Measurements from ENCODE around the gene KDM3B. TPM values are rescaled to one million over a fixed set of nuclear protein-coding genes. Genes with fewer than 3 reads are reported as not detected.

The KDM3B gene
- total and polyA plus RNA-seq, 9 of the 15 experiments (the other 6 are each of a cell fraction or from before 2014, with no cell fraction given) = 13.8 to 62.8 (median 41.9) TPM

DNA sequence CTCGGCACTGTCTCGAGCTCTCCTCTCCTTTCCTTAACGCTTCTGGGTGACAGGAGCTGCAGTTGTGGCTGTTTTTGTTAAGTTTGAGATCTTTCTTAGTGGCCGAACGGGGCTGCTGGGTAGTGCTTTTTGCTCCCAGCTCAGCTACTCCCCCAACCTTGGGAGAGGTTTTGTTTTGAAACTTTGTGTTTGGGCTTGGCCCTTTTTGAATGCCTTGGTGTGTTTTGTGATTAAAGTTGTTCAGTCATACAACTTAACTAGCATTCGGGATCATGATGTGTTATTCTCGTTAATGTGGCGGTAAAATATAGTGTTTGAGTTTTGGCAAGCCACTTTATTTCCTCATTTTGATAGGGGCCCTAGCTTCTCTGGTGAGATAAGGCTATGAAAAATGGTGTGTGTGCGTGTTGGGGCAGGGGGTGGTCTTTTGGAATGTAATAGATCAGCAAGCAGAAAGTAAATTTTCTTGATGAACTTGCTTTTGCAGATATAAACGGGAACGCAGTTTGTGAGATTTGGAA lies 1.1 kb downstream of the KDM3B start (continued):
- TF ChIP-seq, protein P1, sequence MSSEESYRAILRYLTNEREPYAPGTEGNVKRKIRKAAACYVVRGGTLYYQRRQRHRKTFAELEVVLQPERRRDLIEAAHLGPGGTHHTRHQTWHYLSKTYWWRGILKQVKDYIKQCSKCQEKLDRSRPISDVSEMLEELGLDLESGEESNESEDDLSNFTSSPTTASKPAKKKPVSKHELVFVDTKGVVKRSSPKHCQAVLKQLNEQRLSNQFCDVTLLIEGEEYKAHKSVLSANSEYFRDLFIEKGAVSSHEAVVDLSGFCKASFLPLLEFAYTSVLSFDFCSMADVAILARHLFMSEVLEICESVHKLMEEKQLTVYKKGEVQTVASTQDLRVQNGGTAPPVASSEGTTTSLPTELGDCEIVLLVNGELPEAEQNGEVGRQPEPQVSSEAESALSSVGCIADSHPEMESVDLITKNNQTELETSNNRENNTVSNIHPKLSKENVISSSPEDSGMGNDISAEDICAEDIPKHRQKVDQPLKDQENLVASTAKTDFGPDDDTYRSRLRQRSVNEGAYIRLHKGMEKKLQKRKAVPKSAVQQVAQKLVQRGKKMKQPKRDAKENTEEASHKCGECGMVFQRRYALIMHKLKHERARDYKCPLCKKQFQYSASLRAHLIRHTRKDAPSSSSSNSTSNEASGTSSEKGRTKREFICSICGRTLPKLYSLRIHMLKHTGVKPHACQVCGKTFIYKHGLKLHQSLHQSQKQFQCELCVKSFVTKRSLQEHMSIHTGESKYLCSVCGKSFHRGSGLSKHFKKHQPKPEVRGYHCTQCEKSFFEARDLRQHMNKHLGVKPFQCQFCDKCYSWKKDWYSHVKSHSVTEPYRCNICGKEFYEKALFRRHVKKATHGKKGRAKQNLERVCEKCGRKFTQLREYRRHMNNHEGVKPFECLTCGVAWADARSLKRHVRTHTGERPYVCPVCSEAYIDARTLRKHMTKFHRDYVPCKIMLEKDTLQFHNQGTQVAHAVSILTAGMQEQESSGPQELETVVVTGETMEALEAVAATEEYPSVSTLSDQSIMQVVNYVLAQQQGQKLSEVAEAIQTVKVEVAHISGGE (CRISPR knock-in tag; IDR thresholded peaks at IDR 0.05) = no peak
- TF ChIP-seq THRAP3 (IDR thresholded peaks at IDR 0.05; ENCODE audit: borderline replicate concordance) (no peak), TEAD2 (tag; IDR thresholded peaks at IDR 0.05) (no peak), SMARCA5 (IDR thresholded peaks at IDR 0.05) (no peak), TAF1 (IDR thresholded peaks at IDR 0.05; ENCODE audit: control insufficient read depth, extremely low read depth, insufficient read depth, low read length, severe bottlenecking) (peak; percentile 60), HIVEP1 (CRISPR knock-in tag; IDR thresholded peaks at IDR 0.05) (no peak), KAT7 (CRISPR knock-in tag; IDR thresholded peaks at IDR 0.05; ENCODE audit: borderline replicate concordance) (peak; percentile 65; the same call in 1 of the 2 replicates), NFYB (IDR thresholded peaks at IDR 0.05; ENCODE audit: extremely low read depth, insufficient read length) (no peak), GABPB2 (CRISPR knock-in tag; conservative IDR thresholded peaks at IDR 0.05) (no peak), TEAD1 (CRISPR knock-in tag; IDR thresholded peaks at IDR 0.05) (no peak), PHB2 (IDR thresholded peaks at IDR 0.05; ENCODE audit: low read depth) (no peak), LARP7 (IDR thresholded peaks at IDR 0.05) (no peak), ELF1 (tag; IDR thresholded peaks at IDR 0.05) (no peak), HDAC1 (IDR thresholded peaks at IDR 0.05) (0 out of 4 replicates have a peak, but pooled peaks of 1 of the 2 experiments have one; percentile 11), SMARCC2 (IDR thresholded peaks at IDR 0.05; ENCODE audit: low read depth) (peak; percentile 37; the same call in 1 of the 2 replicates)
- TF ChIP-seq, protein P2, sequence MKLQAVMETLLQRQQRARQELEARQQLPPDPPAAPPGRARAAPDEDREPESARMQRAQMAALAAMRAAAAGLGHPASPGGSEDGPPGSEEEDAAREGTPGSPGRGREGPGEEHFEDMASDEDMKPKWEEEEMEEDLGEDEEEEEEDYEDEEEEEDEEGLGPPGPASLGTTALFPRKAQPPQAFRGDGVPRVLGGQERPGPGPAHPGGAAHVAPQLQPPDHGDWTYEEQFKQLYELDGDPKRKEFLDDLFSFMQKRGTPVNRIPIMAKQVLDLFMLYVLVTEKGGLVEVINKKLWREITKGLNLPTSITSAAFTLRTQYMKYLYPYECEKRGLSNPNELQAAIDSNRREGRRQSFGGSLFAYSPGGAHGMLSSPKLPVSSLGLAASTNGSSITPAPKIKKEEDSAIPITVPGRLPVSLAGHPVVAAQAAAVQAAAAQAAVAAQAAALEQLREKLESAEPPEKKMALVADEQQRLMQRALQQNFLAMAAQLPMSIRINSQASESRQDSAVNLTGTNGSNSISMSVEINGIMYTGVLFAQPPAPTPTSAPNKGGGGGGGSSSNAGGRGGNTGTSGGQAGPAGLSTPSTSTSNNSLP (IDR thresholded peaks at IDR 0.05; ENCODE audit: borderline replicate concordance, low read depth, low read length) = peak; percentile 47; the same call in 1 of the 2 replicates
- TF ChIP-seq, protein P3, sequence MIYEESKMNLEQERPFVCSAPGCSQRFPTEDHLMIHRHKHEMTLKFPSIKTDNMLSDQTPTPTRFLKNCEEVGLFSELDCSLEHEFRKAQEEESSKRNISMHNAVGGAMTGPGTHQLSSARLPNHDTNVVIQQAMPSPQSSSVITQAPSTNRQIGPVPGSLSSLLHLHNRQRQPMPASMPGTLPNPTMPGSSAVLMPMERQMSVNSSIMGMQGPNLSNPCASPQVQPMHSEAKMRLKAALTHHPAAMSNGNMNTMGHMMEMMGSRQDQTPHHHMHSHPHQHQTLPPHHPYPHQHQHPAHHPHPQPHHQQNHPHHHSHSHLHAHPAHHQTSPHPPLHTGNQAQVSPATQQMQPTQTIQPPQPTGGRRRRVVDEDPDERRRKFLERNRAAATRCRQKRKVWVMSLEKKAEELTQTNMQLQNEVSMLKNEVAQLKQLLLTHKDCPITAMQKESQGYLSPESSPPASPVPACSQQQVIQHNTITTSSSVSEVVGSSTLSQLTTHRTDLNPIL (CRISPR knock-in tag; IDR thresholded peaks at IDR 0.05) = no peak
- TF ChIP-seq, protein P4, sequence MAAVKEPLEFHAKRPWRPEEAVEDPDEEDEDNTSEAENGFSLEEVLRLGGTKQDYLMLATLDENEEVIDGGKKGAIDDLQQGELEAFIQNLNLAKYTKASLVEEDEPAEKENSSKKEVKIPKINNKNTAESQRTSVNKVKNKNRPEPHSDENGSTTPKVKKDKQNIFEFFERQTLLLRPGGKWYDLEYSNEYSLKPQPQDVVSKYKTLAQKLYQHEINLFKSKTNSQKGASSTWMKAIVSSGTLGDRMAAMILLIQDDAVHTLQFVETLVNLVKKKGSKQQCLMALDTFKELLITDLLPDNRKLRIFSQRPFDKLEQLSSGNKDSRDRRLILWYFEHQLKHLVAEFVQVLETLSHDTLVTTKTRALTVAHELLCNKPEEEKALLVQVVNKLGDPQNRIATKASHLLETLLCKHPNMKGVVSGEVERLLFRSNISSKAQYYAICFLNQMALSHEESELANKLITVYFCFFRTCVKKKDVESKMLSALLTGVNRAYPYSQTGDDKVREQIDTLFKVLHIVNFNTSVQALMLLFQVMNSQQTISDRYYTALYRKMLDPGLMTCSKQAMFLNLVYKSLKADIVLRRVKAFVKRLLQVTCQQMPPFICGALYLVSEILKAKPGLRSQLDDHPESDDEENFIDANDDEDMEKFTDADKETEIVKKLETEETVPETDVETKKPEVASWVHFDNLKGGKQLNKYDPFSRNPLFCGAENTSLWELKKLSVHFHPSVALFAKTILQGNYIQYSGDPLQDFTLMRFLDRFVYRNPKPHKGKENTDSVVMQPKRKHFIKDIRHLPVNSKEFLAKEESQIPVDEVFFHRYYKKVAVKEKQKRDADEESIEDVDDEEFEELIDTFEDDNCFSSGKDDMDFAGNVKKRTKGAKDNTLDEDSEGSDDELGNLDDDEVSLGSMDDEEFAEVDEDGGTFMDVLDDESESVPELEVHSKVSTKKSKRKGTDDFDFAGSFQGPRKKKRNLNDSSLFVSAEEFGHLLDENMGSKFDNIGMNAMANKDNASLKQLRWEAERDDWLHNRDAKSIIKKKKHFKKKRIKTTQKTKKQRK (IDR thresholded peaks at IDR 0.05; ENCODE audit: borderline replicate concordance, low read depth, low read length) = no peak
